Measurements from ENCODE around the gene TRIM14.

- TF ChIP-seq CTCF (conservative IDR thresholded peaks at IDR 0.05): no peak
- no peak for TF ChIP-seq EZH2 (IDR thresholded peaks at IDR 0.05; ENCODE audit: low read depth)
These were observed 31.3 kb downstream of the TRIM14 start for GRCh38 chr9:98087420-98088354.
